HG02610 (cell line): ENCODE data around the gene NFIL3.
"Not testable (repeated sequence)": the region's sequence is repeated elsewhere in the genome, so short reads cannot be mapped to it uniquely, and the experiment has no call there.

Experiments used
- ATAC-seq: cut with Tn5 transposase; IDR thresholded peaks from one replicate; pipeline ENCODE4 v1.9.1; 2021; ENCODE audit warnings: mild to moderate bottlenecking, moderate library complexity; ENCODE audit not compliant: unreplicated experiment

NFIL3 gene

DNA sequence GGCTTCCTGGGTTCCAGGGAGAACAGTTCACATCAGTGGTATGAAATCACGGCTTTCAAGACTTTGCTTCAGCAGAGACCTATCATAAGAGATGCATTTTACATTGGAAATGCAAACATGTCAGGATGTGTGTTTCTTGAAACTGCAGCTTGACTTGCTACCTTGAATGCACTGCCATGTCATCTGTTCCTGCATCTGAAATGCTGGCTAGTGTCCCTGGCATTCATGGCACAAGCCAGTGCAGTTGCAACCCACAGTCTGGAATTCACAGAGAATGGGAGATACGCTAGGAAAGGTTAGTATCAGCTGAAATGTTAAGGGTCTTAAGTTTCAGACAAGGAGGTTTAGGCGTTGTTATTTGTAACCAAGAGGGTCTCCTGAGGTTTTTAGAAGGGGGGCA, 24.7 kb downstream of the NFIL3 start:
- ATAC-seq, result no peak

DNA sequence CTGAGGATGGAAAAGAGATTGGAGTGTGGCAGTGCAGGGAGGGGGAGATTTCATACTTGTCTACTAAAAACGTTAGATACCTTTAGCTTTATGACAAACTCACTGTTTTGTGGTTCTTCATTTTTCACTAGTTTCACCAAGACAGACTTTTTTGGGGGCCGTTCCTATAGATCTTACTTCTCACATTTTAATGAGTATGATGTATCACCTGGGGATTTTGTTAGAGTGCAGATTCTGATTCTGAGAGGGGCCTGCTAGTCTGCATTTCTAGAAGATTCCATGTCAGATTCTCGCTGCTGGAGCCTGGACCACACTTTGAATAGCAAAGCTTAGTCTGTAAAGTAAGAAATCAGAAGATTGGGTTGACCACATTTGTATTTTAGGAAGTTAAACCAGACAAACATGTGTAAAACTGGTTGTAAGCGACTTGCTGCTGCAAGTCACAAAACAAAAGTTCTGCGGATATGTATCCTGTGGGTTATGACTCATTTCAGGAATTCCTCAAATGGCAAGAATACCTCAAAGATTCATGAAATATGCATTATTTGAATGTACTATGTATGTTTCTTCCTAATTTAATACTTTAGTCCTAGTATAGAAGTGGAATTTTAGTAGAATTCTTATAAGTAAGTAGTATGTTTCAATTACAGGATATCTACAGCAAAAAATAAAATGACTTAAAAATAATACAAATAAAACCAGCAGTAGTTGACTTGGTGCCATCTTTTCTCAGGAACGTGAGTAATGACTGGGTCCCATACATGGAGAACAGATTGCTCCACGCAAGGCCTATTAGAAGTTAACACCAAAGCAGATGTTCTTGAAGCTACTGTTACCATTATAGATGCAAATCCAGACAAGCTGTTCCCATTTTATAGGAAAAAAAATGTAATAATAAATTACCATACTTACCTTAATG, 27.8 kb downstream of the NFIL3 start:
- ATAC-seq, result no peak

DNA sequence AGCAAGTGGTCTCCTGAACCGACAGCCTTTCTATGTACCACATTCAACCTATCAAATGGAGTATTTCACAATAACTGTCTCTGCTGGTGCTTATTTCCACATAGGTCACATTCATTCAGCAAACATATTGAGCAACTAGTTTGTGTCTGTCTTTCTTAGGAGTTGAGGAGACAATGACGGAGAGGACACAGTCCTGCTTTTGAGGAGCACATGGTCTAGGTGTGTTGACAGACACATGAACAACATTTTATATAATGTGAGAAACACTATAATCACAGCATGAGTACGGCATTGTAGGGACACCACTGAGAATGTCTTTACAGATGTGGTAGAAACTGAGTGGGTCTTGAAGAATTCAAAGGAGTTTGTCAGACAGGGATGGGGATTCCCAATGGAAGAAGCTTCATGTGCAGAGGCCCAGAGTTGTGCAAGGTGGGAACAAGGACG, 28.5 kb downstream of the NFIL3 start:
- ATAC-seq, result no peak

DNA sequence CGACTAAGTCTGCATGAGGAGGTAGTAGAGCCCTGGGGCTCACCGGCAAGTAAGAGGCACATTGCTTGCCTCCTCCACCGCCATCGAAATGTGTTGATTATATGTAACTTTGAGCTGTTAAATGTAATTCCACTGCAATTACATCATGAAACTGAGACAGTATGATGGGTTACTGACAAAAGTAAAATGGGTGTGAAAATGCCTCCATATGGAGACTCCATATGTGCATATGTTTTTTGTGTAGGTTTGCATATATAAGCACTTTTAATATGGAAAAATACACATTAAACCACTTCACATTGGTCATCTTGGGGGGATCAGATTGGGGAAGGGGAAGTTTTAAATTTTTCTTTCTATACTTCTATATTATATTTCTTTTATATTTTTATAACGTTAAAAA, 29.8 kb downstream of the NFIL3 start:
- no peak for ATAC-seq

DNA sequence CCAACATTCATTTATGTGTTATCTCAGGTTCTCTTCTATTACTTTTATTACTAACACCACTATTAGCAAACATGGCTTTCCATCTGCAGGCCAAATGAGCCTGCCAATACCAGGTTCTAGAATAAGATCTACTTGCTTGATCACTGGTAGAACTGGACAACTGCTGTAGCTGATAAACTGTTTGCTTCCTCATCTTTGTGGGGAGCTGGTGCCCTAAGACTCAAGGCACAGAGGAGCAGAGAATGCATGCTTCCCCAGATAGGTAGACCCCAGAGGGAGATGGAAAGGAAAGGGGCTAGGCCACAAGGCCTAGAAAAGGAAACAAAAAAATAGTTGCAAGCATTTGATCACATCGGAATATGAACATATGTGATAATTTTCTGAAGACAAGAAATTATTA, 31.2 kb downstream of the NFIL3 start:
- ATAC-seq, result no peak

DNA sequence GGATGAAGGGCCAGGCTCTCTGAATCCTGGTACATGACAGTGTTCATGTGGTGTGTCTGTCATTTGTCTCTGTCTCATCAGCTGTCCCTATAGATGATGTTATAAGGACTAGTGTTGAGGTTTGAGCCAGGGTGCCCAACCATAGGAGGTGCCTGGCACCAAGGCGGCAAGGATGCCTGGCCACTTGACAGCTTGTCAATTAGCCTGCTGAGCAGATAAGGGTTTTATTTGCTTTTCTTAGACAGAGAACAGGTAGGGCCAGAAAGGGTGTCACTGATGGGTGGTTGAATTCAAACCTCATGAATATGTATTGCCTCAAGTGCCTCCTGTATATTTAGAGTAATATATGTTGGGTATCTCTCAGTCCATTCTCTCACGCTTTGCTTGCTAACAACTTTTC, 31.8 kb downstream of the NFIL3 start:
- ATAC-seq, result no peak

DNA sequence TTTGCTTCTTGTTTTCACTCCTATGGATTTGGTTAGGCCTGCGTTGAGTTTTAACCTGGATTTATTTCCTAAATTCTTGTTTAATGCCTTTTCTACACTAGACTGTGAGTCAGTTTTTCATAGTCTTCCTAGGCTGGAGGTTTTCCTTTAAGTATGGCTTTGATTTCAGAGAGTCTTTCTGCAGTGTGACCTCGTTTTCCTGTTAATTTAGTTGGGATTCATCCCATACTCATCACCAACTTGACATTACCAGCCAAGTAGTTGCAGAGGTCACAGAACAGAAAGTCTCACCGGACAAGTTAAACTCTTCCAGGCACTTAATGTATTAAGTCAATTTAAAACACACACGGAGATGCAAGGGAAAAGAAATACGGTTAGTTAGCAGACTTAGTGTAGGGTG, 32.2 kb downstream of the NFIL3 start:
- ATAC-seq, result no peak

DNA sequence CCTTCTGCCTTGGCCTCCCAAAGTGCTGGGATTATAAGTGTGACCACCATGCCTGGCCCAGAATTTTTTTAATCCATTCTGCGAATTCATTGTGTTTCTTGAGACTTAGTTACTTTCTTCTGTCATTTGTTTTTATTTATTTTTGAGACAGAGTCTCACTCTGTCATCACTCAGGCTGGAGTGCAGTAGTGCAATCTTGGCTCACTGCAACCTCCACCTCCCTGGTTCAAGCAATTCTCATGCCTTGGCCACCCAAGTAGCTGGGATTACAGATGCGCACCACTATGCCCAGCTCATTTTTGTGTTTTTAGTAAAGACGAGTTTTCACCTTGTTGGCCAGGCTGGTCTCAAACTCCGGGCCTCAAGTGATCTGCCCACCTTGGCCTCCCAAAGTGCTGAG, 33.9 kb downstream of the NFIL3 start:
- ATAC-seq, result not testable (repeated sequence)

DNA sequence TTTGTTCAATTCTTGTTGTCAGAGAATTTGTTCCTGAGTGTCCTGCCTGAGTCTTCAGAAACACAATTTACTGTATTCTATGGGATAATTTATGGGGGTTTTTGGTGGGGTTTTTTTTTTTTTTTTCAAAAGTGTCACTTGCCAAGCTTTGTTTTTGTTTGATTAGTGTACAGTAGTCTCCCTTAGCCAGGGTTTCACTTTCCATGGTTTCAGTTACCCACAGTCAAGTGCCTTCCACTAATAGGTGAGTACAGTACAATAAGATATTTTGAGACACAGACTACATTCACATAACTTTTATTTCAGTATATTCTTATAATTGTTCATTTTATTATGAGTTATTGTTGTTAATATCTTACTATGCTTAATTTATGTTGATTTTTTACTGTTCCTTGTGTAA, 36.9 kb downstream of the NFIL3 start:
- no peak for ATAC-seq

DNA sequence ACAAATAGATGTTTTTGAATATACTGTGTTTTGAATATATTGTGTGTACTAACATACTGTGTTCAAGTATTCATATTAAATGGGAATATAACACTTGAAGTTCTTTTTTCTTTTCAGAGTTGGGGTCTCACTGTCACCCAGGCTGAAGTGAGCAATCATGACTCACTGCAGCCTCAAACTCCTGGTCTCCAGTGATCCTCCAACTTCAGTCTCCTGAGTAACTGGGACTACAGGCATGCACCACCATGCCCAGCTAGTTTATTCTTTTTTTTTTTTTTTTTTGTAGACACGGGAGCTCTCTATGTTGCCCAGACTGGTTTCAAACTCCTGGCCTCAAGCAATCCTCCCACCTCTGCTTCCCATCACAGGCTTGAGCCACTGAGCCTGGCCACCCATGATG, 38.7 kb downstream of the NFIL3 start:
- ATAC-seq, result no peak

DNA sequence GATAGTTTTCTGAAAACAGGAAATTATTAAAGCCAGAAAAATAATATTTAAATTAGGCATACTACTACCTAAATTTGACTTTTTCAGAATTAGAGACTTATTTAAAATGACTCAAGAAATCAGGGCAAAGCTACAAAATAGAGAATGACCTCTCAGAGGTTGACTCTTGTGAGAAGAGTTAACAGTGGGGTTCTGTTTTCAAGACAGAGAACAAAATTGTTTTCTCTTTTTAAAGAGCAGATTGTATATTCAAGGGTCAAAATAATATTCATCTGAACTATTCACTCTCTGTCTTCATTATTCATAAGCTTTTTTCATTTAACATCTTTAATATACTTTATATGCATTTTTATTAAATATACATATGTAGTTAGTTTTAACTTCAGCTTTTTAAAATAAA, 40.1 kb downstream of the NFIL3 start:
- ATAC-seq, result no peak

DNA sequence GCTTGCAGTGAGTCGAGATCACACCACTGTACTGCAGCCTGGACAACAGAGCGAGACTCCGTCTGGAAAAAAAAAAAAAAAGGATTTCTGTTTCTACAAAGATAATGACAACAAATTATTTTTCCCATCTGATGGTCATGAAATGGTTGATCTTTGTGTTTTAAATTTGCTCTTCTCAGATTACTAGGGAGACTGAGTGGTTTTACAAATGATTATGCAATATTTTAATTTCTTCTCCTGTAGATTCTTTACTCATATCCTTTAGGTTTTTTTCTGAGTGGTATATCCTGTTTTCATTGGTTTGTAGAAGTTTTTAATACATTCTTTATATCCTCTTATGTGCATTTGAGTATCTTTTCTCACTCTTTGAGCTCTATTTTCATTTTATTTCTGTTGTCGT, 41.3 kb downstream of the NFIL3 start:
- ATAC-seq, result no peak

DNA sequence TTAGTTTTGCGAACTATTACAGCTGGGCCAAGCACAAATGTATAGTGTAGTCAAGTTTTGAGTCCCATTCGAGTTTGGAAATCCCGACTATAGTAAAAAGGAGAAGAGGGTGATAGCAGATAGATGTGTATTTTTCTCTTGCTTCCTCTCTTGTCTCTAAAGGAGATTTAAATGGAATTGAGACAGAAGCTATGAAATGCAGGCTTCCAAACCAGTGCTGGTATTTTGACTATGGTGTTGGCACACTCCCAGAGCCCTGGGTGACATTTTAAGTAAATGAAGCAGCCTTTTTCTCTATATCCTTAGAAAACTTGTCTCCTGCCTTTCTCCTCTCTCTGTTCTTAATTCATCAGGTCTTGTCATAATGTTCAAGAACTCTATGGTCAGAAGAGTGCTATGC, 44.2 kb downstream of the NFIL3 start:
- no peak for ATAC-seq

DNA sequence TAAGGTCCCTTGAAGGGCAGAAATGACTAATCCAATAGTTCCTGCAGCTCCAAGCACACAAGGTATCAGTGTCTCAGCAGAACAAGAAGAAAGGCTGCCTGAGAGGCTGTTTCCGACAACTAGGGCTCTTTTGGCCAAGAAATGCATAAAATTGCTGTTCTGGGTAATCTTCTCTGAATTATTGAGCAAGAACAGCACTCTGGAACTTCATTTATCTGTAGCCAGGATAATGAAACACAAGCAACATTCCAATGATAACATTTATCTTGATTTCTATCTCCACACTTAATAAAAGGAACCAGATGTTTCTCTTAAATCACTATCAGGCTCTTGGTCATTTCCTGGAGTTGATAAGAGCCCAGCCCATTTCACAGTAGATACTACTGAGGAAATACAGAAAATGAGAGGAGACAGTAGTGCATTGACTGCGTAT, 44.9 kb downstream of the NFIL3 start:
- no peak for ATAC-seq

DNA sequence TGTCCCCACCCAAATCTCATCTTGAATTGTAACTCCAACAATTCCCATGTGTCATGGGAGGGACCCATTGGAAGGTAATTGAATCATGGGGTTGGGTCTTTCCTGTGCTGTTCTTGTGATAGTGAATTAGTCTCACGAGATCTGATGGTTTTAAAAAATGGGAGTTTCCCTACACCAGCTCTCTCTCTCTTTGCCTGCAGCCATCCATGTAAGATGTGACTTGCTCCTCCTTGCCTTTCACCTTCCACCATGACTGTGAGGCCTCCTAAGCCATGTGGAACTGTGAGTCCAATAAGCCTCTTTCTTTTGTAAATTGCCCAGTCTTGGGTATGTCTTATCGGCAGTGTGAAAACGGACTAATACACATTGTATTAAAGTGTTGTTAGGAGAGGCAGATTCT, 45.6 kb downstream of the NFIL3 start:
- ATAC-seq, result not testable (repeated sequence)

DNA sequence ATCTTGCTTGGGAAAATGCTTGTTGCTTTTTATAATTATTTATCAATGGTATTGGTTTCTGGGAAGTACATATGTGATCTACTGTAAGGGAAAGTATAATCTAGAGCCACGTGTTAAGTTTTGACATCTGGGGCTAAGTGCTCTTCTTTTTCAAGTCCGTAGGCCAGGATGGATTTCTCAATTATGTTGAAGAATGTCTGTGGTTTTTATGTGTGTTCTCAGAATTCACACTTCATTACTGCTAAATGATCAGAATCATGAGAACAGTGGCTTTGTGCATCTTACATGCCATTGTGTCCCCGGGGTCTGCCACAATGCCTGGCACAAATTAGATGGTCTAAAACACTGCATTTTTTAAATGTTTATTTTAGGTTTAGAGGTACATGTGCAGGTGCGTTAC, 47.4 kb downstream of the NFIL3 start:
- no peak for ATAC-seq

DNA sequence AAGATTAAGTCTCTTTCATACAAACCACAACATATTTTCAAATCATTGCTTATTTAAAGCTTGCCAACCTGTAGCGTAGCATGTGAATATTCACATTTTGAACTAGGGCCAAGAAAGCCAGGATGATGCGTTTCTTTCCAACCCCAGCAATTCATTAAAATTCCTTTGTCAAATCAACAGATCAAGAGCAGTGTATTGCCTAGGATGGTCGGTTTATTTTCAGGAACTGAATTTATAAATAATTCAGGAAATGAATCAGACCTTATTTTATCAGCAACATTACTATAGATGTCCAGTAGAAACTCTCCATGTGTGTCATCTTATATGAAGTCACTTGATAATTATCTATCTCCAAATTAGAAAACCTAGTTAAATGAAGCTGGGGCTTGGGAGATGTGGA, 48.7 kb downstream of the NFIL3 start:
- no peak for ATAC-seq

DNA sequence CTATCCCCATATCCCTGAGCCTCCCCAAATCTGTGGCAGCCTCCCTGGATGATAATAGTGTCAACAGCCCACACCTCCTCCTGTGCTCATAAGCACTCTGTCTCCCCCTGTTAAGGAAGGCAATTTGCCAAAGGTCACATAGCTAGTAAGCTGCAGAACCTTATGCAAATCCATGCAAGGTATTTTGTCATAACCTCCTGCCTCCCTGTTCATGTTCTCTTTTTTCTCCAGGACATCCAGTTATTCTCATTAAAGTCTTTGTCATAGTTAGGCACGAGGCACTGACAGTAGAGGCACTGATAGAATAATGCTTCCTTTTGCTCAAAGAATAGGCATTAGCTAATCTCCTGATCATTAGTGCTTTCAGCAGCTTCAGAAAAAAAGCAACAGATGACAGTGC, 51.7 kb downstream of the NFIL3 start:
- ATAC-seq, result no peak

DNA sequence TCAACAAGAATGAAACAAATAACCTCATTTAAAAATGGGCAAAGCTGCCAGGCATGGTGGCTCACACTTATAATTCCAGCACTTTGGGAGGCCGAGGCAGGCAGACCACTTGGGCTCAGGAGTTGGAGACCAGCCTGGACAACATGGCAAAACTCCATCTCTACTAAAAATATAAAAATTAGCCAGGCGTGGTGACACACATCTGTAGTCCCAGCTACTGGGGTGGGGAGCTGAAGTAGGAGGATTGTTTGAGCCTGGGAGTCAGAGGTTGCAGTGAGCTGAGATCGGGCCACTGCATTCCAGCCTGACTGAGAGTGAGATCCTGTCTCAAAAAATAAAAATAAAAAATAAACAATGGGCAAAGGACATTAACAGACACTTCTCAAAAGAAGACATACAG, 53.6 kb downstream of the NFIL3 start:
- not testable (repeated sequence) for ATAC-seq

DNA sequence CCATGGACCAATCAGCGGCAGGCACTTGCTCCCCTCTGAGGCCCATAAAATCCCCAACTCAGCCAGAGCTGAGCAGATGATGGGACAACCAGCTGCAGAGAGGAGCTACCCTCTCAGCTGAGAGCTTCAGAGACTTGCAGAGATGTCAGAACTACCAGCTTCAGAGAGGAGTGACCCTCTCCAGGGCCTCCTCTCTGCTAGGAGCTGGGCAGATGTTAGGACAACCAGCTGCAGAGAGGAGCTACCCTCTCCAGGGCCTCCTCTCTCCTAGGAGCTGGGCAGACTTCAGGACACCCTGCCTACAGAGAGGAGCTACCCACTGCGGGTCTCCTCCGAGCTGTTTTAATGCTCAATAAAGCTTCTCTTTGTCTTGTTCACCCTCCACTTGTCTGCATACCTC, 58.9 kb downstream of the NFIL3 start:
- ATAC-seq, result no peak

DNA sequence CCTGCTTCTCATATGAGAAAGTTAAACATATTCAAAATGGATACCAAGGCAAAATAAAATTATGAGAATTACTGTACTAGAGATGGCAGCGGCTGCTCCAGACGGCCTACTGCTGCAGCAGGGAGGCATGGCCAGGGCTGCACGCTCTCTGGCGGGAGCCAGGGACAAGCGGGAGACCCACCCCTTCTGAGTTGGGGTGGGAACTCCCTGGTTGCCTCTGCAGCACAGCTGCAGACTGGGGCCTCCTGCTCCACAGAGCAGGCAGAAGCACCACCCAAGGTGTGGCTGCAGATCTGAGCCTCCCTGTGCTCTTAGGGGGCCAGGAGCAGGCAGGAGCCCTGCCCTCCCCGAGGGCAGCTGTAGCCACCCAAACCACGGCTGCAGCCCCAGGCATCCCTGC, 59.6 kb downstream of the NFIL3 start:
- ATAC-seq, result no peak

DNA sequence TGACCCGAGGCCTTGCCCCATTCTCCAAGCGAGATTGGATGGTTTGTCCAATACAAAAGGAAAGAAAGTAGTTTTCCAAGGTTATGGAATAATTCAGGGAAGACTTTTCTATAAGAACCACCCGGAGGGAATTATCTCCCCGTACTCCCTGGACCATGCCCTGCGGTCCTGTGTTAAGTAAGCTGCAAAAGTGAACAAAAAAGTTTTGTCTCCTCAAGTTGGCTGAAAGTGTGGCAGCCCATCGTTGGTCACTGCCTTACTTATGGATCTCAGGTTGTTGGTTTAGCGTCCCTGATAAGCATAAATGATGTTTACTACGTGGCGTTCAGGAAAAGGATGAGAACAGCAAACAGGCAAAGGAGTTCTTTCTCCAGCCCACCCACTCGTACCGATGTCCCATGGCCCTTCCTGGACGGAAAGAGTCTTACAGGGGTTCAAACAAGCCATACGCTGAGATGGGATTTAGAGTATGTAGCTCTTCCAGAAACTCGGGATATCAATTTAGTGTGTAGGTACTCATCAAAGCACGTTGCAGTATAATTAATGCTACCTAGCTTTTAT, 61.5 kb downstream of the NFIL3 start:
- ATAC-seq, result no peak
